Hippocampal formation (tissue), 2 donors: ENCODE measurements around the gene MPZL3.

ENCODE experiments used
- DNase-seq, 2 donors: peaks; one replicate each; lab custom pipeline; 2025; lab: John Stamatoyannopoulos, UW

The MPZL3 gene, protein sequence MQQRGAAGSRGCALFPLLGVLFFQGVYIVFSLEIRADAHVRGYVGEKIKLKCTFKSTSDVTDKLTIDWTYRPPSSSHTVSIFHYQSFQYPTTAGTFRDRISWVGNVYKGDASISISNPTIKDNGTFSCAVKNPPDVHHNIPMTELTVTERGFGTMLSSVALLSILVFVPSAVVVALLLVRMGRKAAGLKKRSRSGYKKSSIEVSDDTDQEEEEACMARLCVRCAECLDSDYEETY

GRCh38 chr11:118251858-118252652 is at the start of gene MPZL3:
MPZL3 (minus strand) TSS chr11:118252365; CDS start chr11:118252294, 71 bp downstream.
- peak; percentile 13 to 51 for DNase-seq

- DNase-seq: no peak
Observed at GRCh38 chr11:118301600-118302195, 49.5 kb upstream of the MPZL3 start.

DNA sequence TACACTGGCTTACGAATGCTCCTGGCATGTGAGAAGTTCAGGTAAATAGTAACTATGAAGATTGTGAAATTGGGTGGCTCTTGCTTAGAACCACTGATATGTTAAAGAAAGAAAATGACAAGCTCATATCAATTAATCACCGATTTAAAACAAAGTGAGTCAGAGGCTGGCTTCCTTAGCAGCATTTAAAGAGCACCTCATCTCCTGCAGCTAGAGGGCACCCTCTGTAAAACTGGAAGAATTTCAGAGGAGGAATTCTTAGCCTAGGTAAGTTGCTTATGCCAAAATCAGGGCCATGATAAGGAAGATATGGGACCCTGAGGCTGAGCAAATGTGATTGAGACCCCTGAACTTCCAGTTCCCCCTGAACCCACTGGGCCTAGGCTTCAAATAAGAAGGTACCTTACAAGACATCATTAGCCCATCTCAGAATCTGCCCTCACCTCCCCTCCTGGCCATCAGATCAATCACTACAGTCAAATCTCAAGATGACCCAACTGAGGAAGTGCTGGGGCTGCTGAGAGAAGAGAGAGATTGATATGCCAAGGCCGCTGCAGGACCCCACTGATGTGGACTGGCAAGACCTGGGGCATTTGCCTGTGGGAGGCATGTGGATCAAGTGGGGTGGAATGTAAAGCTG is 43.8 kb upstream of the MPZL3 start:
- no peak for DNase-seq

GRCh38 chr11:118295199-118295598 is 43.0 kb upstream of the MPZL3 start:
- DNase-seq: no peak

DNA sequence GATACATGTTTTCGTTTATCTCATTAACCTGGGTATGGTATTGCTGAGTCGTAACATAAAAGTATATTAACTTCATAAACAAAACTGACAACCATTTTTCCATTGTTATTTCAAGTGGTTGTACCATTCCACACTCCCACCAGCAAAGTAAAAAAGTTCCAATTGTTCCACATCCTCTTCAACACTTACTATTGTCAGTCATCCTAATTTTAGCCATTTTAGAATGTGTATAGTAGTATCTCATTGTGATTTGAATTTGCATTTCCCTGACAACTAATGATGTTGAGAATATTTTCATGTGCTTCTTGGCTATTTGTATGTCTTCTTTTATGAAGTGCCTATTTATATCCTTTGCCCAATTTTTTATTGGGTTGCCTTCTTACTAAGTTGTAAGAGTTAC is 41.9 kb upstream of the MPZL3 start:
- no peak for DNase-seq

DNA sequence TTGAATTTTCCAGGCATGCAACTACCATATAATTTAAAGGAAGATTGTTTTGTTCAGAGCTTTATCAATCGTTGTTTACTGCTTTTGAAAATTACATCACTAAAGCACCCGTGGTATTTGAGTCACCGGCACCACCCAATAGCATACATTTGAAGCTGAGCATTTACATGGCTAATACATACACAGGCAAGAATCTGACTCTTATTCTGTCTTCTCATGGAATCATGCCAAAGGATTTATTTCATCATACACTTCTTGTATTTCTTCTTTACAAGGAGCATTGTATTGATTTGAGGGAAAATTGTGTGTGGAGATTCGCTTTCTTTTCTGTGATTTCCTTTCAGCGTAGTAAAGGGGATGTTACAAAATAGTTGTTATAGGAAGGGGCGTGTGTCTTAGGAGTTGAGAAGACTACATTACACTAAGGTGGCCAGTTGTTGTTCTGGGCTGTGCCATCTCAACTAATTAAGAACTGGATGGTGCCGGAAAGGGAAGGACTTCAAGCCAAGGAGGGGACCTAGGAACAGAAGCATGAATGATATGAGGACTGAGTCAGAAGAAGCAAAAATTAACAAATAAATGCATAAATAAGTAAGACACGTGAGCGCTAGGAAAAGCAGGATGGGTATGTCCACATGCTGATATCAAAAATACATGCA is 39.4 kb upstream of the MPZL3 start:
- no peak for DNase-seq

DNA sequence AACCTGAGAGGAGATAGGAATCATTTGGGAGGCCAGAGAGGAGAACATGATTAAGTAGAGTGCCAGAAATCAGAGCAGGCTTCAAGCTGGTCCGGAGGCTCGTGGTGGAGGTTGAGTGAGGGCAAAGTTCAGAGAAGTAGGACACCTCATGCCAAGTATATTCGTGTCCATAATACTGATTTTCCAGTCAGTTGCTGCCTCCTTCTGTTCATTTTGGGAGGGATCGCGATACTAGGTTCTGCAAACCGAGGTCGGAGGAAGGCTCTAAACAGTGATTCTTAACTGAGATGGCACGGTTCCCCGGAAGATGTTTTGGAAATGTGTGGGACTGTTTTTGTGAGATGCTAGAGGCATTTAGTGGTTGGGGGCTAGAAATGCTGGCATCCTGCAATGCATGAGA is 38.8 kb upstream of the MPZL3 start:
- no peak for DNase-seq

GRCh38 chr11:118289401-118289800 is 37.2 kb upstream of the MPZL3 start:
- no peak for DNase-seq

GRCh38 chr11:118287006-118287405 is 34.8 kb upstream of the MPZL3 start:
- no peak for DNase-seq

DNA sequence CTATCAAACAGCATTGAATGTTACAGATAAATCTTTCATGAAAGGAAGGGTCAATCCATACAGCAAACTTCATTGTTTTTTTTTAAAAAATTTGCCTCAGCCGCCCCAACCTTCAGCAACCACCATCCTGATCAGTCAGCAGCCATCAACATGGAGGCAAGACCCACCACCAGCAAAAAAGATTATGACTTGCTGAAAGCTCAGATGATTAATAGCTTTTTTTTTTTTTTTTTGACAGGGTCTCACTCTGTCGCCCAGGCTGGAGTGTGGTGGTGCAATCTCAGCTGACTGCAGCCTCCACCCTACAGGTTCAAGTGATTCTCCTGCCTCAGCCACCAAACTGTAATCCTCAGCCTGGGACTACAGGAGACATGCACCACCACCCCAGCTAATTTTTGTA is 34.4 kb upstream of the MPZL3 start:
- no peak for DNase-seq

- no peak for DNase-seq
Observed at GRCh38 chr11:118283756-118284350, 31.7 kb upstream of the MPZL3 start.

DNA sequence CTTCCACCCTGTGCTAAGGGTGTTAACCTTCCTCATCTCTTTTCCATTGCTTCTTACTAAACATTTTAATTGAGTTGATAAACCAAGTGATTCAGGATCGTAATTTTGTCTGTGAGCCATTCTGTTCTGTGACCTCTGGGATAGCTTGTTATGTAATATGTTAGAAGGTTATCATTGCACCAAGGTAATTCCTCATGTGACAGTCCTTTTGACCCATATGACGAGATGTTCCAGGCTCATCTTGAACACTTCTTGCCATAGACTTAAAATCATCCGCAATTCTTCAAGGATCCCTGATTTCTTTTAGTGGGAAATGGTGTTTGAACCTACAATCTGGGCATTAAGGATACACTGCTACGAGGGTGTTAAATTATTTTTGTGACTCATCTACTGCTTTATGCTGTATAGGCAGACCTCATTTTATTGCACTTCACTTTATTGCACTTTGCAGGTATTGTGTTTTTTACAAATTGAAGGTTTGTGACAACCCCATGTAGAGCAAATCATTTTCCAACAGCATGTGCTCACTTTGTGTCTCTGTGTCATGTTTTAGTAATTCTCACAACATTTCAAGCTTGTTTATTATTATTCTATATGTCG is 31.0 kb upstream of the MPZL3 start:
- DNase-seq: no peak

- DNase-seq: no peak
Observed at GRCh38 chr11:118282606-118283005, 30.4 kb upstream of the MPZL3 start.

- DNase-seq: no peak
Observed at GRCh38 chr11:118281284-118281683, 29.1 kb upstream of the MPZL3 start.

- DNase-seq: no peak
Observed at GRCh38 chr11:118277312-118277711, 25.1 kb upstream of the MPZL3 start.

- no peak for DNase-seq
Observed at GRCh38 chr11:118276422-118276821, 24.3 kb upstream of the MPZL3 start.

DNA sequence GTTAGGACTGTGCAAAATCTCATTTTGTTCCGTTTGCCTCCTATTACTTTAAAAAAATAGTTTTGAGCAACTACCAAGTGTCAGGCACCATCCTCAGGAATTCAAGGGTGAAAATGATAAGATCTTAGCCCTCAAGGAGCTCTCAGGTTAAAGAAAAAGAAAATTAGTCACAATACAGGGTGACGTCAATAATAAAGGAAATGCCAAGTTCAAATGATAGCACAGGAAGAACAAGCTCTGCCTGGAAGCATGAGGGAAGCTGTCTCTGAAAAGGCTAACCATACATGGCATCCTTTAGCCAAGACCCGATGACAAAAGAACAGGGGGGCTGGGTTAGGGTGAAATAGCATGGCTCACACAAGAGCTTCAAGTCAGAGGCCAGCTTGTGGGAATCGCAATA is 23.0 kb upstream of the MPZL3 start:
- DNase-seq: no peak

DNA sequence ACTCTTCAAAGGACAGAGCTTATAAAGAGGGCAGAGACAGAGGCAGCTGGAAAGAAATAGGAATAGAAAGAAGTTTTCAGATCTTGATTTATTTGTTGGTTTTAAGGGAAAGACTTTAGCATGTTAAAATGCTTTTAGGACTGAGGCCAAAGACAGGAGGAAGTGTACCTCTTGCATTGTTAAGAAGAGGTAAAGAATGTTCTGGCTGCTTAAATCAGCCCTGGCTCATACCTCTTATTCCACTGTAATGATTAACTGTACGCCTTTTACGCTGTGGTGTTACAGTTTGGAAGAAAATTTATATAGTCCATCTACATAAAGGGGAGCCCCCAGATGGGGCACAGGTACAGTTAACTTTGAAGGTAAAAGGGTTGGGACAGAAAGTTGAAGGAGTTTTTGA is 22.0 kb upstream of the MPZL3 start:
- no peak for DNase-seq

DNA sequence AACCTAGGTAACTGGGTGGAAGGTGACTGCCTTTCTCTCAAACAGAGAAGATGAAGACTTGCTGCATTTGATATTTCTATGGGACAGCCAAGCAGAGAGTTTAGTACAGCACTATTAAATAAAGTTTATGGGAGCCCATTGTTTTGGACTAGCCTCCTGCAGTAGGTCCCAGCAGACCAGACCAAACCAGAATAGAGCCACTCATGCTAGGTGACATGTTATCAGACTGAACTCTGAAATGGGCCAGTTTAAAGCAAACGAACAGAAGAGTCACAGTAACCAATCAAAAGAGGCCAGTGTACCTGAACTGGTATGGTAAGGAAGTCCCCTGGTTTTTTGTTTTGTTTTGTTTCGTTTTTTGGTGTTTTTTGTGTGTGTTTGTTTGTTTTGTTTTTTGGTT is 19.8 kb upstream of the MPZL3 start:
- DNase-seq: no peak

- DNase-seq: no peak
Observed at GRCh38 chr11:118267486-118267885, 15.3 kb upstream of the MPZL3 start.

- no peak for DNase-seq
Observed at GRCh38 chr11:118265954-118266353, 13.8 kb upstream of the MPZL3 start.
